ENCODE data around the gene NOS2. TPM values are rescaled to one million over a fixed set of nuclear protein-coding genes. Genes with fewer than 3 reads are reported as not detected.
A peak's percentile ranks its signal among the peaks of the same experiment; 100 is the strongest.

The NOS2 gene
- total RNA-seq, 6 donors from 2014 or later, result 0.29 to 1.7 (median 0.78) TPM; not detected in 1

- Histone ChIP-seq H3K4me3 (no peak overlapping the region), H3K27me3 (no peaks in the 10 kb centered on the region), H3K4me1 (peaks cover 0 to 5% (median 4%) of the 10 kb centered on the region in 4 donors), H3K27ac (no peak overlapping the region), H3K9me3 (no peaks in the 10 kb centered on the region), H3K36me3 (no peaks in the 10 kb centered on the region)
- 78 to 84% methylated on average over 4 of the region's 4 CpGs for WGBS, 2 donors
- peak in 1 of 2 donors; percentile 80 for ATAC-seq (ENCODE audit: low FRiP score in 2 of 2)
- TF ChIP-seq POLR2AphosphoS5 (IDR thresholded peaks at IDR 0.05) (no peak), POLR2A (IDR thresholded peaks at IDR 0.05) (no peak), EP300 (IDR thresholded peaks at IDR 0.05) (no peak), CTCF (IDR thresholded peaks at IDR 0.05) (no peak)
- no peak for DNase-seq
Measured at GRCh38 chr17:27778183-27778582, 22.1 kb downstream of the NOS2 start.

- Histone ChIP-seq H3K9me3 (no peaks in the 10 kb centered on the region), H3K27ac (no peak overlapping the region), H3K27me3 (no peaks in the 10 kb centered on the region), H3K4me3 (no peak overlapping the region), H3K4me1 (peaks cover 0 to 2% (median under 1%) of the 10 kb centered on the region in 4 donors), H3K36me3 (no peaks in the 10 kb centered on the region)
- ATAC-seq (ENCODE audit: low FRiP score in 2 of 2), result no peak
- no peak for DNase-seq
- 69 to 70% methylated on average over 8 to 11 of the region's 11 CpGs for WGBS, 2 donors
- TF ChIP-seq POLR2A (IDR thresholded peaks at IDR 0.05) (no peak), POLR2AphosphoS5 (IDR thresholded peaks at IDR 0.05) (peak in 1 of 2 donors; percentile 28), CTCF (IDR thresholded peaks at IDR 0.05) (no peak)
Measured at GRCh38 chr17:27776882-27777624, 23.3 kb downstream of the NOS2 start.

- H3K9me3 ChIP-seq, result no peaks in the 10 kb centered on the region
- WGBS, 2 donors, result 80 to 84% methylated on average over 9 of the region's 9 CpGs
- no peak for ATAC-seq (ENCODE audit: low FRiP score in 2 of 2)
Measured at GRCh38 chr17:27771586-27771985, 28.7 kb downstream of the NOS2 start.

GRCh38 chr17:27770877-27771276, 29.5 kb downstream of the NOS2 start:
- 91 to 95% methylated on average over 7 to 9 of the region's 9 CpGs for WGBS, 2 donors
- DNase-seq (no peak), ATAC-seq (ENCODE audit: low FRiP score in 2 of 2) (no peak)

More at GRCh38 chr17:27771586-27771985, 28.7 kb downstream of the NOS2 start:
- no peaks in the 10 kb centered on the region for H3K36me3 ChIP-seq
- H3K4me1 ChIP-seq, result no peaks in the 10 kb centered on the region
- no peak for TF ChIP-seq POLR2AphosphoS5 (IDR thresholded peaks at IDR 0.05)
- no peak for TF ChIP-seq POLR2A (IDR thresholded peaks at IDR 0.05)
- TF ChIP-seq CTCF (IDR thresholded peaks at IDR 0.05), result no peak
- TF ChIP-seq EP300 (IDR thresholded peaks at IDR 0.05), result no peak
- H3K27me3 ChIP-seq, result no peaks in the 10 kb centered on the region
- no peak for DNase-seq
- no peak overlapping the region for H3K4me3 ChIP-seq
- H3K27ac ChIP-seq, result no peak overlapping the region

More at GRCh38 chr17:27770877-27771276, 29.5 kb downstream of the NOS2 start:
- no peaks in the 10 kb centered on the region for H3K27me3 ChIP-seq
- no peaks in the 10 kb centered on the region for H3K36me3 ChIP-seq
- TF ChIP-seq CTCF (IDR thresholded peaks at IDR 0.05) (no peak), EP300 (IDR thresholded peaks at IDR 0.05) (no peak)
- no peaks in the 10 kb centered on the region for H3K4me1 ChIP-seq
- H3K9me3 ChIP-seq, result no peaks in the 10 kb centered on the region
- no peak overlapping the region for H3K4me3 ChIP-seq
- H3K27ac ChIP-seq, result no peak overlapping the region

All from upper lobe of left lung (tissue), 6 donors.